DMS153 treated with DMSO at 0.1 percent for 48 hours (cell line): ENCODE data around the gene ERBIN.
"Not testable (repeated sequence)": the region's sequence is repeated elsewhere in the genome, so short reads cannot be mapped to it uniquely, and the experiment has no call there.

Source experiments
- DNase-seq: peaks from one replicate; lab custom pipeline; 2025; ENCODE audit not compliant: unreplicated experiment; lab: John Stamatoyannopoulos, UW

ERBIN gene

GRCh38 chr5:65916636-65917035 lies 9.7 kb upstream of the ERBIN start:
- no peak for DNase-seq

GRCh38 chr5:65919773-65920172 lies 6.6 kb upstream of the ERBIN start:
- no peak for DNase-seq

- DNase-seq, result no peak
Observed at GRCh38 chr5:65923339-65923738, 3.0 kb upstream of the ERBIN start.

GRCh38 chr5:65924366-65925043 lies 1.9 kb upstream of the ERBIN start:
- no peak for DNase-seq

GRCh38 chr5:65925044-65925600 lies 1.3 kb upstream of the ERBIN start:
- peak; percentile 14 for DNase-seq

- peak; percentile 21 for DNase-seq
Observed at GRCh38 chr5:65925601-65926275, 637 bp upstream of the ERBIN start.

- DNase-seq, result no peak
Observed at GRCh38 chr5:65926893-65927292, 518 bp downstream of the ERBIN start.

GRCh38 chr5:65927503-65928321 lies 1.3 kb downstream of the ERBIN start:
- DNase-seq, result no peak

GRCh38 chr5:65928322-65928752 lies 2.0 kb downstream of the ERBIN start:
- DNase-seq, result no peak

GRCh38 chr5:65928860-65929259 lies 2.5 kb downstream of the ERBIN start:
- no peak for DNase-seq

GRCh38 chr5:65932676-65933075 lies 6.3 kb downstream of the ERBIN start:
- no peak for DNase-seq

- no peak for DNase-seq
Observed at GRCh38 chr5:65933295-65933694, 6.9 kb downstream of the ERBIN start.

- no peak for DNase-seq
Observed at GRCh38 chr5:65938256-65938655, 11.9 kb downstream of the ERBIN start.

GRCh38 chr5:65943771-65944170 lies 17.4 kb downstream of the ERBIN start:
- DNase-seq, result no peak

GRCh38 chr5:65946198-65946745 lies 19.9 kb downstream of the ERBIN start:
- DNase-seq, result no peak

GRCh38 chr5:65948115-65948747 lies 21.9 kb downstream of the ERBIN start:
- no peak for DNase-seq

- DNase-seq, result no peak
Observed at GRCh38 chr5:65951330-65951729, 25.0 kb downstream of the ERBIN start.

- DNase-seq, result no peak
Observed at GRCh38 chr5:65952259-65952658, 25.9 kb downstream of the ERBIN start.

- no peak for DNase-seq
Observed at GRCh38 chr5:65954200-65954599, 27.8 kb downstream of the ERBIN start.

GRCh38 chr5:65955746-65956145 lies 29.4 kb downstream of the ERBIN start:
- DNase-seq, result no peak

- DNase-seq, result not testable (repeated sequence)
Observed at GRCh38 chr5:65957703-65958102, 31.3 kb downstream of the ERBIN start.
